22Rv1 (cell line): ENCODE results near the gene RNF146.

Source experiments
- ZFX ChIP-seq: fragments of 450-650 bp; IDR thresholded peaks from 2 replicates; pipeline ENCODE4 v1.6.1; 2017; ENCODE audit warnings: antibody characterized with exemption, borderline replicate concordance
- TF ChIP-seq, protein P1 (sequence below): fragments of 450-650 bp; IDR thresholded peaks from 2 replicates; pipeline ENCODE4 v1.5.1; 2017; ENCODE audit warnings: mild to moderate bottlenecking

DNA sequence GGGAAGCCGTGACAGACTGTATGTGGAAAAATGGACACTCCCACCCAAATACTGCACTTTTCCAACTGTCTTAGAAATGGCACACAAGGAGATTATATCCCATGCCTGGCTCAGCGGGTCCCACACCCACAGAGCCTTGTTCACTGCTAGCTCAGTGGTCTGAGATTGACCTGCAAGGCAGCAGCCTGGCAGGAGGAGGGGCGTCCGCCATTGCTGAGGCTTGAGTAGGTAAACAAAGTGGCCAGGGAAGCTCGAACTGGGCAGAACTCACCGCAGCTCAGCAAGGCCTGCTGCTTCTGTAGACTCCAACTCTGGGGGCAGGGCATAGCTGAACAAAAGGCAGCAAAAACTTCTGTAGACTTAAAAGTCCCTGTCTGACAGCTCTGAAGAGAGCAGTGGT, 11.4 kb upstream of the RNF146 start:
- TF ChIP-seq, protein P1, sequence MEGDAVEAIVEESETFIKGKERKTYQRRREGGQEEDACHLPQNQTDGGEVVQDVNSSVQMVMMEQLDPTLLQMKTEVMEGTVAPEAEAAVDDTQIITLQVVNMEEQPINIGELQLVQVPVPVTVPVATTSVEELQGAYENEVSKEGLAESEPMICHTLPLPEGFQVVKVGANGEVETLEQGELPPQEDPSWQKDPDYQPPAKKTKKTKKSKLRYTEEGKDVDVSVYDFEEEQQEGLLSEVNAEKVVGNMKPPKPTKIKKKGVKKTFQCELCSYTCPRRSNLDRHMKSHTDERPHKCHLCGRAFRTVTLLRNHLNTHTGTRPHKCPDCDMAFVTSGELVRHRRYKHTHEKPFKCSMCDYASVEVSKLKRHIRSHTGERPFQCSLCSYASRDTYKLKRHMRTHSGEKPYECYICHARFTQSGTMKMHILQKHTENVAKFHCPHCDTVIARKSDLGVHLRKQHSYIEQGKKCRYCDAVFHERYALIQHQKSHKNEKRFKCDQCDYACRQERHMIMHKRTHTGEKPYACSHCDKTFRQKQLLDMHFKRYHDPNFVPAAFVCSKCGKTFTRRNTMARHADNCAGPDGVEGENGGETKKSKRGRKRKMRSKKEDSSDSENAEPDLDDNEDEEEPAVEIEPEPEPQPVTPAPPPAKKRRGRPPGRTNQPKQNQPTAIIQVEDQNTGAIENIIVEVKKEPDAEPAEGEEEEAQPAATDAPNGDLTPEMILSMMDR: no peak
- no peak for TF ChIP-seq ZFX
